ENCODE results near the gene TEKT5. TPM values are rescaled to one million over a fixed set of nuclear protein-coding genes. Genes with fewer than 3 reads are reported as not detected.

The TEKT5 gene
- total RNA-seq, 1 donor from 2014 or later: not detected

- TF ChIP-seq CTCF (conservative IDR thresholded peaks at IDR 0.05; ENCODE audit: low read depth, low read length): no peak
- no peak for DNase-seq (ENCODE audit: low read depth)
These were observed 5.0 kb upstream of the TEKT5 start for GRCh38 chr16:10699756-10700155.

GRCh38 chr16:10694306-10694705 is 424 bp downstream of the TEKT5 start:
- no peak for TF ChIP-seq CTCF (conservative IDR thresholded peaks at IDR 0.05; ENCODE audit: low read depth, low read length)
- no peak overlapping the region for H3K4me3 ChIP-seq (ENCODE audit: low read depth, low read length)
- DNase-seq (ENCODE audit: low read depth): no peak

More at GRCh38 chr16:10699756-10700155, 5.0 kb upstream of the TEKT5 start:
- H3K4me3 ChIP-seq (ENCODE audit: low read depth, low read length): no peak overlapping the region

GRCh38 chr16:10693889-10694288 is 841 bp downstream of the TEKT5 start:
- no peak for DNase-seq (ENCODE audit: low read depth)
- H3K4me3 ChIP-seq (ENCODE audit: low read depth, low read length): no peak overlapping the region
- no peak for TF ChIP-seq CTCF (conservative IDR thresholded peaks at IDR 0.05; ENCODE audit: low read depth, low read length)

GRCh38 chr16:10692470-10692869 is 2.3 kb downstream of the TEKT5 start:
- TF ChIP-seq CTCF (conservative IDR thresholded peaks at IDR 0.05; ENCODE audit: low read depth, low read length): no peak
- no peak overlapping the region for H3K4me3 ChIP-seq (ENCODE audit: low read depth, low read length)

GRCh38 chr16:10688726-10689125 is 6.0 kb downstream of the TEKT5 start:
- no peak for DNase-seq (ENCODE audit: low read depth)

More at GRCh38 chr16:10692470-10692869, 2.3 kb downstream of the TEKT5 start:
- no peak for DNase-seq (ENCODE audit: low read depth)

GRCh38 chr16:10688291-10688690 is 6.4 kb downstream of the TEKT5 start:
- no peak for TF ChIP-seq CTCF (conservative IDR thresholded peaks at IDR 0.05; ENCODE audit: low read depth, low read length)
- no peak overlapping the region for H3K4me3 ChIP-seq (ENCODE audit: low read depth, low read length)
- DNase-seq (ENCODE audit: low read depth): no peak

More at GRCh38 chr16:10688726-10689125, 6.0 kb downstream of the TEKT5 start:
- no peak overlapping the region for H3K4me3 ChIP-seq (ENCODE audit: low read depth, low read length)
- TF ChIP-seq CTCF (conservative IDR thresholded peaks at IDR 0.05; ENCODE audit: low read depth, low read length): no peak

- no peak overlapping the region for H3K4me3 ChIP-seq (ENCODE audit: low read depth, low read length)
- DNase-seq (ENCODE audit: low read depth): no peak
- no peak for TF ChIP-seq CTCF (conservative IDR thresholded peaks at IDR 0.05; ENCODE audit: low read depth, low read length)
These were observed 9.0 kb downstream of the TEKT5 start for GRCh38 chr16:10685709-10686108.

All from epithelial cell of proximal tubule (primary cell).